HG02623 (cell line): ENCODE results near the gene JMJD7.

Source experiments
- ATAC-seq: cut with Tn5 transposase; IDR thresholded peaks from one replicate; pipeline ENCODE4 v1.9.1; 2021; ENCODE audit warnings: moderate library complexity; ENCODE audit not compliant: unreplicated experiment

The JMJD7 gene

DNA sequence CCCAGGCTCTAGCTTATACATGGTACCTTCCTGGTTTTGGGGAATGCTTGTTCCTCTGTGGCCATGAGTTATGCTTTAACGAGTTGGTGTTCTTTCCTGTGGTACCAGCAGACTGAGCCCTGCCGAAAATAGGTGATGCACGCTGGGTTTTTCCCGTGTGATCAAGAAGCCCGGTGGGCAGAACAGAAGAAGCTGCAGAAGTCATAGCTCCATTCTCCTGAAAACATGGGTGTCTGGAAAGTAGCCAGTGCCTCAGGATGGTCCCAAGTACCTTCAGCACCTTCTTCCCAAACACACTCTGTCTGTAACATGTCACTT is 28.4 kb upstream of the JMJD7 start:
- no peak for ATAC-seq

DNA sequence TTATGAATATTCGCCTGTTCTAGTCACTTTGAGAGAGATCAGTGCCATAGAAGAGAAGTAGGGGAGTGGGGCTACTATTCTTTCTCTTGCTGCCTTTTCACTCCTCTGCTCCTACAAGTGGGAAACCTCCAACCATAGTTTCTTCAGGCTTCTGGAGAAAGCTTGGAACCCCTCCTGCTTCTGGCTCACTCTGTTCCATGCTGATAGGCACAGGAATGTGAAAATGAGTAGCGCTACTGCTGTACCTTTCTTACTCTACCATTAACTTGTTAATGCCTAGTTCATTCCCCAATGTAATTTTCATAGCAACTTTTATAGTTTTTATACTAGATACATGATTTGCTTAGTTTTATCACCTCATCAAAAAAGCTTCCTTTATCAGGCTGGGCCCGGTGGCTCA is 26.7 kb upstream of the JMJD7 start:
- no peak for ATAC-seq

DNA sequence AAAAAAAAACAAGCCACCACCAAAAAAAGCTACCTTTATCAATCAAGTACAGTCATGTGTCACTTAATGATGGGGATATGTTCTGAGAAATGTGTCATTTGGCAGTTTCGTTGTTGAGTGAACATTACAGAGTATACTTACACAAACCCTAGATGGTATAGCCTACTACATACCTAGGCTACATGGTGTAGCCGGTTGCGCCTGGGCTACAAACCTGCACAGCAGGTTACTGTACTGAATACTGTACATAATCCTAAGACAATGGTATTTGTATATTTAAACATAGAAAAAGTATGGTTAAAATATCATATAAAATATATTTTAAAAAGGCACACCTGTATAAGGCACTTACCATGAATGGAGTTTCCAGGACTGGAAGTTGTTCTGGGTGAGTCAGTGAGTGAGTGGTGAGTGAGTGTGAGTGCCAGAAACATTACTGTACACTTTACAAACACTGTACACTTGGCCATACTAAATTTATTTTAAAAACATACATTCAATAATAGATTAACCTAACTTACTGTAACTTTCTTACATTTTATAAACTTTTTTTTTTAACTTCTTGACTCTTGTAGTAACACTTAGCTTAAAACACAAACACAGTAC is 25.9 kb upstream of the JMJD7 start:
- ATAC-seq, result no peak

DNA sequence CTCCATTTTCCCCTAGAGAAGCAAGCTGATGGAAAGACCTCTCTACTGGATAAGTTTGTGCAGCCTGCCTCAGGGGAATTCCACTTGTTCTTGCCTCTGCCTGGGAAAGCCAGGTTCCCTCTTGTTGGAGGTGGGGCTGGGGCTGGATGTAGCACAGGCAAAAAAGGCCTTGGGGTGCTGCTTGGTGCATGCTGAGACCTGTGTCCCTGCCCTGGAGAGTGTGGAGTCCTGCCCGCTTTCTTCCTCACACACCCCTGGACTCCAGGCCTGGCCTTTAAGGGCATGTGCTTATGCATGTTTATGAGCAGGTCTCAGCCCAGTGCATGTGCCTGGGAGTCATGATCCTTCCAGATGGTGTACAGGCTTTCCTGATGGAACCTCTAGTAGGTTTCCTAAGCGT is 23.5 kb upstream of the JMJD7 start:
- ATAC-seq, result no peak

DNA sequence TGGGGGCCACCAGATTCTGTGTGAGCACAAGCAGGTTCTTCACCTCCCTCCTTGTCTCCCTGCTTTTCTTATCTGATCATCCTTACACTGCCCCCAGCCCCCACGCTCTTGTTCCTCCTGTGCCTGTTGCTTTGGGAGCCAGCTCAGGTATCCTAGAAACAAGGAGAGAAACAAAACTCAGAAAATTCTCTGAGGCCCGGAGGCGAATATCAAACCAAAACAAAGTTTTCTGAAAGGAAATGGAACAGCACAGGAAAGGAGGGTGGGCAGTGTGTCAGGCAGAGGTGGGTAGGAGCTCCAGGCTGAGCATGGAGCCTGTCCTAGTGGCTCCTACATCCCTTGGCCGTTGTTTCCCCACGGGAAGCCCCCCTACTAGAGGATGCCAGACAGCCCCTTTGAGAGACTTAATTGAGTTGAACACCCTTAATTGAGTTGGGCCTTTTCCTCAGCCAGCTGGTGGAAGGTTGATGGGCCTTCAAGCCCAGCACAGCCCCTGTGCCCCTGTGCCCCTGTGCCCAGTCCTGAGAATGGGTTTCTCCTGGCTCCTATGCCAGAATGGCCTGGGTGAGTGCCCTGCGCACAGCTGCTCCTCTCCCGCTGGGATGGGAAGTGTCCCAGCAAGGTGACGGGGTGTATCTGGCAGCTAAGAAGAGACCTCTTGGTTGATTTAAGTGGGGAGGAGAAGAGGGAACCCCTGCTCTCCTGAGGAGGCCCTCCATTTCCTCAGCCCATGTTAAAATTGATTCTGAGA is 22.8 kb upstream of the JMJD7 start:
- no peak for ATAC-seq

DNA sequence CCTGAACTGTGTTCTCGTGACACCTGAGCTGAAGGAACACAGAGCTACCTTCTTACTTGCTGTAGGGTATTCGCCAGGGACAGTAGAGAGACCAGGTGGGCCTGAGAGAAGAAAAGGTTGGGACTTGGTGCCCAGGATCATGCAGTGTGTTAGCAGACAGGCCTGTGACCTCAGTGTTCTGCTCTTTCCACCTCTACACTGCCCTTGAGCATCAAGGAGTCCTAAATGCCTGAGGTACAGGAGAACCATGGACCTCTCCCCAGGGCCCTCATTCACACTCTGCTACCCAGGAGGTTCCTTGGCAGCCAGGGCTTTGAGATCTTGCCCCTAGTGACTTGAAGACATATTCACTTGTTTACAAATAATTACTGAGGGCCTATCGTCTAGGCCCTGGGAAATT is 22.2 kb upstream of the JMJD7 start:
- no peak for ATAC-seq

DNA sequence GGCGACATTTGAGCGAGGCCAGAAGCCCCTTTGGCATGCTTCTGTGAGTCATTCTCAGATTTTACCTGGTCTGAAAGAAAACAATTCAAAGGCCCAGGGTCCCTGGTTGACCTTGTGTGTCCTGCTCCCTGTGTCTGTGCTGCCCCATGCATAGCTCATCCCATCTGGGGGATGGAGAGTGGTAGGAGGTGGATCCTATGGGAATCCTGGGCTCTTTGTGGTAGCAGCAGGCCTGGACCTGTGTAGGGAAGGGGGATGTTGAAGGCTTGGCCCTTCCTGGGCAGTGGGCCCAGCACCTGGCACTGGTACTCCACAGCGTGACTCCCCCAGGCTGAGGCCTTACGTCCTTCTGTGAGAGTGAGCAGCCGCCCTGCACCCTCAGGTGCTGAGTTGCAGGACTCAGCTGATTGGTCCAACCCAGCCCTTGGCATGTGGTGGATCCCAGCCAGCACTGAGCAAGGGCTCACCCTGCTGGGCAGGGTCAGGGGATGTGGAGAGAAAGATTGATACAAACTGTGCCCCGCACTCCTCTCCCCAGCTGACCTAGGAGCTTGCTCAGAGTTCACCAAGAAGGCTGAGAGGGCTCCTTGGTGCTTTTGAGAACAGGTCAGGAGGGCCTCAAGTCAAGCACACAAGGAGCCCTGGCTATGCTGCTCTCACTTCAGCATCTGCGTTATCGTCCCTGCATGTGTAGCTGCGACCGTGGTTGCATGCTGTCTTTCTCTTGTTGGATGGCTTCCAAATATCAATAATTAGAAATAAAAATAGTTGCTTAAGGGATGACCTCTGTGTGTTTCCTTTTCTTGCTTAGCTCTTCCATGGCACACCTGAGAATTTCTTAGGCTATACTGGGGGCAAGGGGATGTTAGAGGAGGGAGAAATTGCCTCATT is 21.4 kb upstream of the JMJD7 start:
- no peak for ATAC-seq

DNA sequence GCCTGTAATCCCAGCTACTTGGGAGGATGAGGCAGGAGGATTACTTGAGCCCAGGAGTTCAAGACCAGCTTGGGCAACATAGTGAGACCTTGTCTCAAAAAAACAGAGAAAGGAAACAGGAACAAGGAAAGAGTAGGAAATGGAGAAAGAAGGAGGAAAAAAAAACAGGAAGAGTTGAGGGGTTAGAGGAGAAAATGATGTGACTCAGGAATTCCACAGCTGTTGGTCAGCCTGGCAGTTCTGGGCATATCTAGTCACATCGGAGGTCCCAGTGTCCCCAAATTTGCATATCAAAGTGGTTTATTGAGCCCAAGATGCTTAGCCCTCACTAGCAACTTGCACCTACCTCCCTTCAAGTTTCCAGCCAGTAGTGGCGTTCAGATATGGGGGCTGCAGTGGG is 18.8 kb upstream of the JMJD7 start:
- ATAC-seq, result no peak

DNA sequence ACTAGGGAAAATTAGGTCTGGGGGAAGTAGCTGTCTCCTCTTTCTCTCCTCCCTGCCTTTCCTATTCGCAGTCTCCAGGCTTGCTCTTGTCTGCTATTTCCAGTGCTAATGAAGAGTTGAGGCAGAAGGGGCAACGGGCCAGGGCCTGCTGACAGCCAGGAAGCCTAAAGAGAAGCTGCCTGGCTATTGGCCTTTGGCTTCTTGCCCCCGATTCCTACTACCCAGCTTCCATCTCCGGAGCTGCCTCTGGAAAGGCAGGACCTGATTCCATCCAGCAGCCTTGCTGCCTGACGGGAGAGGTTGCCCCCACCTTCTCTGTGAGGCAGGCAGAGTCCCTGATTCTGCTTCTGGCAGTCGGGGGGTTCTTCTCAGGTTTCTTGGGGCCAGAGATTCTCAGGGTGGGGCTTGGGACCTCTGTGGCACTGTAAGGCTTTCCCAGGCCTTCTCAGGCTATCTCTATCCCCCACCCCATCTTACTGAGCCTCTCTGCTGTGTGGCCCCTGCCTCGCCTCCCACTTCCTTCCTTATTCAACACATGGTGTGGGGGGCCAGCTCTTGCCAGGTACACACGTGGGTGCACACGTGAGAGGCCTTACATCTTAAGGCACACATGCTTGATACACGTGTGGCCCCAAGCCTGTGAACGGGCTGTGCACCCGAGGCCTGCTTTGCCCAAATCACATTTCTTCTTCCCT is 18.2 kb upstream of the JMJD7 start:
- no peak for ATAC-seq

DNA sequence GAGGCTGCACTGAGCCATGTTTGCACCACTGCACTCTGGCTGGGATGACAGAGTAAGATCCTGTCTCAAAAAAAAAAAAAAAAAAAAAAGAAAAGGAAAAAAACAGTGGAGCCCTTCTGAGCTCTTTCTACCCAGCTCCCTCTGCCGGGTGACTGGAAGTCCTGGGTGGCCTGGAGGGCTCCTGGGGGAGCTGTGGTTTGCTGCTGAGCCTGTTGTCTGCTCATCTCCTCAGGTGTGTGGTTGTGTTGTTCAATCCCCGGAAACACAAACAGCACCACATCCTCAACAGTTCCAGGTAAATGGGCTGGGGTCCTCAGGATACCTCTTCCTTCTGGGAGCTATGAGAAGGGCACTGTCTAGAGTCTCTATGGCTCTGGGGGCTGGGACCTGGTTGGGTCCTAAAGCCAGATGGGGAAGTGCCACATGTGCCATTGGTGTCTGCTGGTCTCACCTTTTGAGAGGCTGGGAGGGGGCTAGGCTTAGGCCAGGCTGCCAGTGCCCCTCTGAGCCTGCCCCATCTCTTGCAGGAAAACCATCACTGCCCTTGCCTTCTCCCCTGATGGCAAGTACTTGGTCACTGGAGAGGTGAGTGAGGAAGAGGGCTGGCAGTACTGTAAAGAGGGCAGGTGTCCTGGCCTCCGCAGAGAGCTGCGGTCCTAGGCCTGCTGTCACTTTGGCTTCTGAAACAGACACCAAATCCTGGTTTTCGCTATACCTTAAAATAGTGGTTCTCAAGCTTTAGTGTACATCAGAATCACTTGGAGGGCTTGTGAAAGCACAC is 17.1 kb upstream of the JMJD7 start:
- ATAC-seq, result no peak

DNA sequence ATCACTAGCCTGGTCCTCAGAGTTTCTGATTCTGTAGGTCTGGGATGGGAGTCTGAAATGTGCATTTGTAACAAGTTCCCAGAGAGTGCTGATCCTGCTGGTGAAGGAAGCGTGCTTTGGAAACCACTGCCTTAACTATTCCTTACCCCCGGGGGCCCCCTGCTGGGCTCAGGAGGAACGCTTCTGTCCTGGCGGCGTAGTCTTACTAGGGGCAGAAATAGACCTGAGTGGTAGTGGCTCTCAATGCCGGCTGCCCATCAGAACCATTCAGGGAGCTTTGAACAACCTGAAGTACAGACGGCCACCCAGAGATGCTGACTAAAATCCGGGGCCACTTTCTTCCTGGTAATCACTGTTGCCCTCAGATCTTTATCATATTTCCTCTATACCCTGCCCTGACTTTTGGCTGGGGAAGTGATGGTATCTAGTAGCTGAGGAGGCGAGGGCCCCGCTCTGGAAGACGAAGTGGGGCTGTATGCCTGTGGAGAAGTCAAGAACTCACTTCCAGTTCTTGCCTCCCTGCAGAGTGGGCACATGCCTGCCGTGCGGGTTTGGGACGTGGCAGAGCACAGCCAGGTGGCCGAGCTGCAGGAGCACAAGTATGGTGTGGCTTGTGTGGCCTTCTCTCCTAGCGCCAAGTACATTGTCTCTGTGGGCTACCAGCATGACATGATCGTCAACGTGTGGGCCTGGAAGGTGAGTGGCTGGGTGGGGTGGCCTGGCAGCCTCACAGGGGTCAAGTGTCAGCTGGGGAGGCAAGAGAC is 16.3 kb upstream of the JMJD7 start:
- no peak for ATAC-seq

DNA sequence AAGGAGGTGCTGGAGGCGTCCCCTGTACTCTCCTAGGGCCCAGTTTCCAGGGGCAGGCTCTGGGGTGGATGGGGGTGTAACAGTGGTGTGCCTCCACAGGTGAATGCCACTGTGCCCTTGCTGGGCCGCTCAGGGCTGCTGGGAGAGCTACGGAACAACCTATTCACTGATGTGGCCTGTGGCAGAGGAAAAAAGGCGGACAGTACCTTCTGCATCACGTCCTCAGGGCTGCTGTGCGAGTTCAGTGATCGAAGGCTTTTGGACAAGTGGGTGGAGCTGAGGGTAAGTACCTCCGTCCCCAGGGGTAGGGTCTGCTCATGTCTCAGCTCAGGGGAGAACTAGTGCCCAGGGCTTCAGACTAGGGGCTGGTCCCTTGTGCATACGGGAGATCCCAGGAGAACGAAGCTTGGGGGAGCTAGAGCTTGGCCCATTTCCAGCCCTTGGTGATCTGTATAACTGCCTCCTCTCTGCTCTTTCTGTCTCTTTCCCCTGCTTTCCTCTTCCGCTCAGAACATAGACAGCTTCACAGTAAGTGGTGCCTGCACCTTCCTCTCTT is 15.0 kb upstream of the JMJD7 start:
- no peak for ATAC-seq

DNA sequence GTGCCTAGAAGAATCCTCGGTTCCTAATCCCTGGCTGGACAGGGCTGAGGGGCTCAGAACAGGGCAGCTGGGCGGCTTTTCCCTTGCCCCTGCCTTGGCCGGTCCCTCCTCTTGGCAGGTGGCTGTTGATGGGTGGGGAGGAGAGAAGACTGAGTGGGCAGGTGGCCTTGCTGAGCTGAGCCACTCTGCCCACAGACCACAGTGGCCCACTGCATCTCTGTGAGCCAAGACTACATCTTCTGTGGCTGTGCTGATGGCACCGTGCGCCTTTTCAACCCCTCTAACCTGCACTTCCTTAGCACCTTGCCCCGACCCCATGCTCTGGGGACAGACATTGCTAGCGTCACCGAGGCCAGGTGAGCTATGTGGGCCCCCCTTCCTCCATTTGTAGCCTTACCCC is 14.5 kb upstream of the JMJD7 start:
- no peak for ATAC-seq

DNA sequence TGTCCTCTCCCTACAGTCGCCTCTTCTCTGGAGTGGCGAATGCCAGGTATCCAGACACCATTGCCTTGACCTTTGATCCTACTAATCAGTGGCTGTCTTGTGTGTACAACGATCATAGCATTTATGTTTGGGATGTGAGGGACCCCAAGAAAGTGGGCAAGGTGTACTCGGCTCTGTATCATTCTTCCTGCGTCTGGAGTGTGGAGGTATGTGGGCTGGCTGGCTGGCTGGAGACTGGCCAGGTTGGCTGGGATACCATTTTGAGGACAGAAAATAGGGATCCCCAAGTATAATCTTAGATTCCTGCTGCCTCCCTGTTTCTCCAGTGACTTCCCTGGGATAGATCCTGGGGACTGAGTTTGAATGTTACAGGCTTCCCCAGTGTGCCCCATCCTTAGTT is 13.4 kb upstream of the JMJD7 start:
- ATAC-seq, result no peak

DNA sequence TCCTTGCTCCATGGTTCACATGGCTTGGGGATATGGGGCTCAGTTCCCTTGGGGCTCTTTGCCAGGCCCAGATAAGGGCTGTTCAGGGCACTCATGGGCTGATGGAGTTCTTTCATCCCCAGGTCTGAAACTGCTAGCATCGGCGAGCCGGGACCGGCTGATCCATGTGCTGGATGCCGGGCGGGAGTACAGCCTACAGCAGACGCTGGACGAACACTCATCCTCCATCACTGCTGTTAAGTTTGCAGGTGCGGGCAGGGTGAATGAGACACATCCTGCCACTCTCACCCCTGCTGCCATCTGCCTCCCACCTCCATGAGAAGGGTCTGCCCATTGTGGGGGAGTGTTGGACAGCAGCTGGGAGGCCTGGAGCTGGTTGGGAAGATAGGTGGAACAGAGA is 11.1 kb upstream of the JMJD7 start:
- ATAC-seq, result no peak

DNA sequence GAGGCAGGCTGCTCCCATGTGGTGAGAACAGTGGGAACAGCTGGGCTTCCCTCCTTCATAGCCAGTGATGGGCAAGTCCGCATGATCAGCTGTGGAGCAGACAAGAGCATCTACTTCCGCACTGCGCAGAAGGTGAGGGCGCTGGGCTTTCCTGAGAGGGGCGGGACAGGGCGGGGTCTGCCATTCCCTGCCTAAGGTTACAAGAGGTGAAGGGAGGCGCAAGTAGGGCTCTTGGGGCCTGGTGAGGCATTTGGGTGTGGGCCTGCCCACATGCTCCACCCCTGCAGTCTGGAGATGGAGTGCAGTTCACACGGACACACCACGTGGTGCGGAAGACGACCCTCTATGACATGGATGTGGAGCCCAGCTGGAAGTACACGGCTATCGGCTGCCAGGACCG is 10.6 kb upstream of the JMJD7 start:
- ATAC-seq, result no peak

DNA sequence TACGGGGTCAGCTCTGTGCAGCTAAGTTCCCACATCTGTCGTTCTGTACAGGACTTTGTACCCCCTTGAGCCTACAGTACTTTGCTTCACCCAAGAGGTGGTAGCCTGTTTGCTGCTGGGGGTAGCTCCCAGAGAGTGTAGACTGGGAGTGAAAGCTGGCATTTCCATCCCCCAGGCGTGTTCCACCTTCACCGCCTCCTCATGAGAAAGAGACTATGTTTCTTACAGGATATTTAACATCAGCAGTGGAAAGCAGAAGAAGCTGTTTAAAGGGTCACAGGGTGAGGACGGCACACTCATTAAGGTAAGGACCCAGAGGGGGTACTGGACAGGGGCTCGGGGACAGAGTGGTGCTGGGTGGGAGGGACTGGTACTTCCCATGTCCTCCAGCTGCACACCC is 10.1 kb upstream of the JMJD7 start:
- ATAC-seq, result no peak

DNA sequence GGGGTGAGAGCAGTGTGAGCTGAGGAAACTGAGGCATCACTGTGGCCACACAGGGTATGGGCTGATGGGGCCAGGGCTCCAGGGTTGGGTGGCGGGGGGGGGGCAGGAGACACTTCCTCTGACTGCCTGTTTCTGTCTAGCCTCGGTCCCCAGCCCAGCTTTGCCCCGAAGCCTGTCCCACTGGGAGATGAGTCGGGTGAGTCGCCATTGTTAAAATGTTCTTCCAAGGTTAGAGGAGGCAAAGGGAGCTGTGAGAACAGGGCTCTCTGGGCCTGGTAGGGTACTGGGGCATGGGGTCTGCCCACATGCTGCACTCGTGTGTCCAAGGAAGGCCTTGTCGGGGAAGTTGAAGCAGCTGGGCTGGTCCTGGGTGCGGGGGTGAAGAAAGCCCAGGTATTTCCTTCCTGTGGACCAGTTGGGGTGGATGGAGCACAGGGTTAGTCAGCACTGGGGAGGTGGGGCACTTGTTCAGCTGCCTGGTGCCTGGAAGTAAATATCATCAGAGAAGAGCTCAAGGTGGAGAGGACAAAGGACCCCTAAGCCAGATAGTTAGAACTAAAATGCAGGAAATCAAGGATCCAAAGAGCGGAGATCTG is 8.3 kb upstream of the JMJD7 start:
- ATAC-seq, result no peak

DNA sequence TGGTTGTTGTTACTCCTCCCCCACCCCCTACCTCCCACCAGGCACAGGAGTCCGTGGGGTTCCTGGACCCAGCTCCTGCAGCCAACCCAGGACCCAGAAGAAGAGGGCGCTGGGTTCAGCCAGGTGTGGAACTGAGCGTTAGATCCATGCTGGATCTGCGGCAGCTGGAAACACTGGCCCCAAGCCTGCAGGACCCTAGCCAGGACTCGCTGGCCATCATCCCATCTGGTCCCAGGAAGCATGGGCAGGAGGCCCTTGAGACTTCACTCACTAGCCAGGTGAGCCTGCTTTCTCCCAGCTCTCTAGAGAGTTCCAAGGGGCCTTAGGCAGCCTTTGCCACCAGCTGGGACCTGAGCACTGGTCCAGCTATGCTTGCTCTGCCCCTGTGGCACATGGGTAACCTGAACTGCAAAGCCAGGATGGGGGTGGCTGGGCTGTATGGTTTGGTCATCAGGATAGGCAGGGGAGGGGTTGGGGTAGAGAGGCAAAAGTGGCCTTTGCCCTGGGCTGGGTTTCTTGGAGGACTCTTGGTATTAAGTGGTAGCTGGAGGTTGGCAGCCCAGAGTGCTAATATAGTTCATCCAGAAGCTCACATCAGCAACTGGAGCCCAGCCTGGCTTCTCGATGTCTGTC is 7.0 kb upstream of the JMJD7 start:
- ATAC-seq, result no peak
